ENCODE data around the gene RPP14. TPM values are rescaled to one million over a fixed set of nuclear protein-coding genes. Genes with fewer than 3 reads are reported as not detected.

RPP14 gene
- 12.0 and 17.5 TPM in 2 replicates for total RNA-seq

GRCh38 chr3:58305882-58306711 lies at the start of gene RPP14, which contains the start of gene HTD2:
Gene RPP14, plus strand, starts transcription at chr3:58306245. Its CDS starts 4,085 bp downstream, at chr3:58310330.
Gene HTD2, plus strand, starts transcription at chr3:58306520. Its CDS starts 11,094 bp downstream, at chr3:58317614.

GRCh38 chr3:58332575-58333188 lies 26.6 kb downstream of the RPP14 start, which contains the start of gene PXK:
Gene PXK, plus strand, starts transcription at chr3:58332892. Its CDS starts 97 bp downstream, at chr3:58332989.

Small RNA genes lying within 50 kb of the gene (small RNA-seq; reads per million reads assigned to genes)
- not detected for gene AC098479.1 (ENCODE audit: low replicate concordance)

Other genes starting within 250 kb of the RPP14 start
- gene DNASE1L3, start 95.3 kb upstream of the RPP14 start, total RNA-seq, result not detected in 2 replicates
- 7.4 and 10.5 TPM in 2 replicates for gene ABHD6, start 68.5 kb upstream of the RPP14 start, total RNA-seq
- gene HTD2, start 275 bp downstream of the RPP14 start, total RNA-seq, result 6.1 and 7.4 TPM in 2 replicates
- 23.9 and 52.7 TPM in 2 replicates for gene PXK, start 26.6 kb downstream of the RPP14 start, total RNA-seq
- gene PDHB, start 127.6 kb downstream of the RPP14 start, total RNA-seq, result 61.5 and 62.6 TPM in 2 replicates
- 8.5 and 8.6 TPM in 2 replicates for gene KCTD6, start 185.9 kb downstream of the RPP14 start, total RNA-seq
- gene ACOX2, start 230.9 kb downstream of the RPP14 start, total RNA-seq, result 4.2 and 5.9 TPM in 2 replicates